Activated naive CD8-positive, alpha-beta T cell treated with anti-CD3 and anti-CD28 coated beads for 36 hours (primary cell): ENCODE measurements around the gene GTF2IRD1. TPM values are rescaled to one million over a fixed set of nuclear protein-coding genes. Genes with fewer than 3 reads are reported as not detected.
"Not testable (repeated sequence)": the region's sequence is repeated elsewhere in the genome, so short reads cannot be mapped to it uniquely, and the experiment has no call there.

Source experiments
- DNase-seq: peaks from one replicate; pipeline ENCODE4 v3.0.0; 2021
- H3K27ac Mint-ChIP-seq: one replicate; pipeline ENCODE4 v1.8.0; 2022; ENCODE audit warnings: mild to moderate bottlenecking, moderate library complexity, mixed read lengths
- H3K27me3 Mint-ChIP-seq: one replicate; pipeline ENCODE4 v1.8.0; 2022; ENCODE audit warnings: mild to moderate bottlenecking, mixed read lengths
- H3K36me3 Mint-ChIP-seq: one replicate; pipeline ENCODE4 v1.8.0; 2021; ENCODE audit warnings: mild to moderate bottlenecking, mixed read lengths
- H3K4me1 Mint-ChIP-seq: one replicate; pipeline ENCODE4 v1.8.0; 2021; ENCODE audit warnings: mixed read lengths
- H3K4me3 Mint-ChIP-seq: one replicate; pipeline ENCODE4 v1.8.0; 2022; ENCODE audit warnings: mild to moderate bottlenecking, moderate library complexity, mixed read lengths
- H3K9me3 Mint-ChIP-seq: one replicate; pipeline ENCODE4 v1.8.0; 2022; ENCODE audit warnings: mixed read lengths
- total RNA-seq, 2 experiments: library from RNA; stranded (reverse); gene quantifications; one replicate each; pipeline ENCODE4 v1.2.3, GENCODE V29; 2021

Gene GTF2IRD1
- total RNA-seq, 2 experiments from 2014 or later: 2.0 to 2.2 TPM

- no peak overlapping the region for H3K4me3 Mint-ChIP-seq
- peaks cover 5% of the 10 kb centered on the region for H3K36me3 Mint-ChIP-seq
- no peak for DNase-seq
- H3K27me3 Mint-ChIP-seq: no peaks in the 10 kb centered on the region
- no peaks in the 10 kb centered on the region for H3K4me1 Mint-ChIP-seq
- H3K27ac Mint-ChIP-seq: no peak overlapping the region
- H3K9me3 Mint-ChIP-seq: peaks cover 4% of the 10 kb centered on the region
Observed at GRCh38 chr7:74525140-74525539, 71.4 kb downstream of the GTF2IRD1 start.

DNA sequence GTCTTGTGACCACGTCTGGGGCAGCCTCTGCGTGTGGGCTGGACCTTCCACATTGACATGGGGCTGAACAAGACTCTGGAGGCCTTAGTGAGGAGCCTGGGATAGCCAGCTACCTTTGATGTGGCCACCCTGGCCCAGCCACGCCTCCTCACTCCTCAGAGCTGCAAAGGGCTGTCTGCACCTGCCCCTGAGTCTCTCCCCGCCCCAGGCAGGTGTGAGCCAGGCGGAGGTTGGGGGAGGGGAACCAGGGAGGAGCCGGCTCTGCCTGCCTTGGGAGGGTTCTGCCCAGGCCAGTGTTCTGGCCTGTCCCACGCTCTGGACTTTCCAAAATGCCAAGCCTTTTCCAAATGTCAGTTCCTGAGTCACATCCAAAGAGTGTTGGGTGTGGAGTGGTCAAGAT is 72.2 kb downstream of the GTF2IRD1 start:
- no peaks in the 10 kb centered on the region for H3K4me1 Mint-ChIP-seq
- no peak overlapping the region for H3K27ac Mint-ChIP-seq
- no peaks in the 10 kb centered on the region for H3K27me3 Mint-ChIP-seq
- H3K4me3 Mint-ChIP-seq: no peak overlapping the region
- H3K9me3 Mint-ChIP-seq: peaks cover 4% of the 10 kb centered on the region
- DNase-seq: no peak
- peaks cover 5% of the 10 kb centered on the region for H3K36me3 Mint-ChIP-seq

GRCh38 chr7:74526780-74527179 is 73.1 kb downstream of the GTF2IRD1 start:
- no peaks in the 10 kb centered on the region for H3K36me3 Mint-ChIP-seq
- H3K27ac Mint-ChIP-seq: no peak overlapping the region
- no peak for DNase-seq
- H3K9me3 Mint-ChIP-seq: no peaks in the 10 kb centered on the region
- no peak overlapping the region for H3K4me3 Mint-ChIP-seq
- no peaks in the 10 kb centered on the region for H3K27me3 Mint-ChIP-seq
- no peaks in the 10 kb centered on the region for H3K4me1 Mint-ChIP-seq

- Mint-ChIP-seq H3K27ac (no peak overlapping the region), H3K36me3 (no peaks in the 10 kb centered on the region), H3K27me3 (no peaks in the 10 kb centered on the region), H3K4me1 (no peaks in the 10 kb centered on the region), H3K9me3 (no peaks in the 10 kb centered on the region), H3K4me3 (no peak overlapping the region)
- DNase-seq: no peak
Observed at GRCh38 chr7:74527842-74528241, 74.1 kb downstream of the GTF2IRD1 start.

- not testable (repeated sequence) for DNase-seq, H3K4me3 Mint-ChIP-seq, H3K4me1 Mint-ChIP-seq, H3K27me3 Mint-ChIP-seq, H3K36me3 Mint-ChIP-seq, H3K27ac Mint-ChIP-seq, H3K9me3 Mint-ChIP-seq
Observed at GRCh38 chr7:74528773-74529172, 75.1 kb downstream of the GTF2IRD1 start.

DNA sequence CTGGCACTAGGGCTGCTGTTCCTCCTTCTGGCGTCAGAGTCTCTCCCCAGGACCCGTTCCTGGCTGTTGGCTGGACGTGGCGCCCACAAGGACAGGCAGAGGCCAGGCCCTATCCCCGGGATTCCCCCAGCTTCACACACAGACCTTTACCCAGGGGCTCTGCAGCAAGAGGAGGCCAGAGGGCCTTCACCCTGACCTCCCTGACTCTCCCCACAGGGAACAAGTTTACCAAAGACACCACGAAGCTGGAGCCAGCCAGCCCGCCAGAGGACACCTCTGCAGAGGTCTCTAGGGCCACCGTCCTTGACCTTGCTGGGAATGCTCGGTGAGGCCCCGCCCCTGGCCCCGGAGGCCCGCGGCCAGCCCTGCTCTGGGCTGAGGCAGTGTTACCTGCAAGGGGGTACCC is 82.2 kb downstream of the GTF2IRD1 start:
- Mint-ChIP-seq H3K27ac (no peak overlapping the region), H3K4me3 (no peak overlapping the region), H3K9me3 (no peaks in the 10 kb centered on the region), H3K27me3 (no peaks in the 10 kb centered on the region), H3K36me3 (no peaks in the 10 kb centered on the region), H3K4me1 (no peaks in the 10 kb centered on the region)
- DNase-seq: no peak

DNA sequence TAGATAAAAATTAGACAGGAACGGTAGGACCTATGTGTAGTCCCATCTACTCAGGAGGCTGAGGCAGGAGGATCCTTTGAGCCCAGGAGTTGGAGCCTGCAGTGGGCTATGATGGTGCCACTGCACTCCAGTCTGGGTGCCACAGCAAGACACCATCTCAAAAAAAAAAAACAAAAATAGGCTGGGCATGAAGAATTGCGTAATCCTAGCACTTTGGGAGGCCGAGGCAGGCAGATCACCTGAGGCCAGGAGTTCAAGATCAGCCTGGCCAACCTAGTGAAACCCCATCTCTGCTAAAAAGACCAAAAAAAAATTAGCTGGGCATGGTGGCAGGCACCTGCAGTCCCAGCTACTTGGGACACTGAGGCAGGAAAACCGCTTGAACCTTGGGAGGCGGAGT is 88.2 kb downstream of the GTF2IRD1 start:
- H3K27ac Mint-ChIP-seq, H3K9me3 Mint-ChIP-seq, H3K4me1 Mint-ChIP-seq, H3K4me3 Mint-ChIP-seq, H3K36me3 Mint-ChIP-seq, H3K27me3 Mint-ChIP-seq, DNase-seq: not testable (repeated sequence)

DNA sequence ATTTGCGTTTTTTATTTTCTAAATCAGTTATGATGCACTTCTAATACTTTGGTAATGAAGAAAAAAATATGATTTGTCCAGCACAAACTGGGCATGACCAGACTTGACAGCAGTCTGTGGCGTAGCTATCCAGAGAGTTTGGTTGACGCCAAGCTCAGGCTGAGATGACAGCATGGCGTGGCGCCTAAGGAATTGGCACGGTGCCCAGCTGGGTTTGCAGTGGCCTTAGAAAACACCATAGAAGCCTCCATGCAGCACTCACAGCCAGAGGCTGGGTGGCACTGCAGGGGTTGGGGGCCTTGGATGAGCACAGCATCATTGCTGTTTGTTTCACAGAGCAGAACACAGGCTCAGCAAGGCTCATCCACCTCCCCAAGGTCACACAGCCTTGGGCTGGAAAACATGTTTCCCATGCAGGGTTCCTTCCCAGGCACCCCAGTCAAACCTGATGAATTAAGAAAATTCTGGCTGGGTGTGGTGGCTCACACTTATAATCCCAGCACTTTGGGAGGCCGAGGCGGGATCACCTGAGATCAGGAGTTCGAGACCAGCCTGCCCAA is 88.9 kb downstream of the GTF2IRD1 start:
- Mint-ChIP-seq H3K4me1 (no peaks in the 10 kb centered on the region), H3K27me3 (no peaks in the 10 kb centered on the region), H3K9me3 (no peaks in the 10 kb centered on the region), H3K4me3 (no peak overlapping the region), H3K36me3 (peaks cover 3% of the 10 kb centered on the region), H3K27ac (no peak overlapping the region)
- no peak for DNase-seq

DNA sequence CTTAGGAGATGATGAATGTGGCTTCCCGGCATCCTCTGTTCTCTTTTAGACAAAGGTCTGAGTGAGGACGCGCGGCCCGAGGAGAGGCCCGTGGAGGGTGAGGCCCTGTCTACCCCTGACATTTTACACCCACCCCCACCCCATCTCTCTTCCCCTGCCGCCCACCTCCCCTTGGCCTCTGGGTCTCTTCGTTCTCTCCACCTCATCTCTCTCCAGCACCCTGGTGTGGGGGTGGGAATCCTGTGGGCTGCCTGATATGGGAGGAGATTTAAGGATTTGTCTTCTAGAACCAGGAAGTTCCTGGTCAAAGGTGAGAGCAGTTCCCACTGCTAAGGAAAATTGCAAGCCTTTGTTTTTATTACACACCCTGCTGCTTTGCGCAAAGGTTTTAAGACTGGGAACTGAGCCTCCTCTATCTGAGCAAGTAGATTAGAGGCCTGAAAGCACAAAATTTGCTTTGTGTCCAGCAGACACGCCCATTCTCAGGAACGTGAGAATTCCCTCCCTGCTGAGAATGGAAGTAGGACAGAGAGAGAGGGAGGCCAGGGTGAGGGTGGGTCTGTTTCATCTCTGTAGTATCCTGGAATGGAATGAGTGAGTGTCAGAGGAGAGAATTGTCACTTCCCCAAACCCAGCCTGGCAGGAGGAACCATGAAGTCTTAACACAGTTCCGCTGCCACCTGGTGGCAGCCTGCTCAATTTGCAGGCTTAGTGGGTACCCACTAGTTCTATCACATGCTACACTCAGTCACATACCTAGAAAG is 91.2 kb downstream of the GTF2IRD1 start:
- no peaks in the 10 kb centered on the region for H3K9me3 Mint-ChIP-seq
- no peak overlapping the region for H3K27ac Mint-ChIP-seq
- H3K36me3 Mint-ChIP-seq: peaks cover 3% of the 10 kb centered on the region
- H3K4me1 Mint-ChIP-seq: no peaks in the 10 kb centered on the region
- H3K27me3 Mint-ChIP-seq: no peaks in the 10 kb centered on the region
- no peak overlapping the region for H3K4me3 Mint-ChIP-seq
- DNase-seq: peak; percentile 19

GRCh38 chr7:74545921-74546320 is 92.2 kb downstream of the GTF2IRD1 start:
- Mint-ChIP-seq H3K27ac (no peak overlapping the region), H3K4me3 (no peak overlapping the region), H3K36me3 (peaks cover 3% of the 10 kb centered on the region), H3K4me1 (no peaks in the 10 kb centered on the region), H3K27me3 (no peaks in the 10 kb centered on the region), H3K9me3 (no peaks in the 10 kb centered on the region)
- no peak for DNase-seq

- H3K27me3 Mint-ChIP-seq, H3K4me3 Mint-ChIP-seq, H3K27ac Mint-ChIP-seq, H3K4me1 Mint-ChIP-seq, H3K9me3 Mint-ChIP-seq, H3K36me3 Mint-ChIP-seq, DNase-seq: not testable (repeated sequence)
Observed at GRCh38 chr7:74553596-74554012, 99.9 kb downstream of the GTF2IRD1 start.

DNA sequence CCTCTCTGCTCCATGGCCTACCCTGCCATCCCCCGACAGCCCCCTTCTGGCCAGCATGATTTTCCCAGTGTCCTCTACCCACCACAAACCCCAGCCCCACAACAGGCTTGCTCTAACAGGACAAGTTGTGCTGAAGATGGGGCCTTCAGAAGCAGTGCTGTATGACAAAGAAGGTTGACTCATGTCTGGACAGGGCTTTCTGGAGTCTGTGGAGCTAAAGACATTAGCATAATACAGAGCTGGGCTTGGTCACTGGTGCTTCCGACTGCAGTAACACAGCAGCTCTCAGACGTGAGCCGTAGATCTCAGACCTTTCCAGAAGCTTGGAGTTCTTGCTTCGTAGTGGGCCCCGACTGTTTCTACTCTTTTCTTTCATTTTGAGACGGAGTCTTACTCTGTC is 100.5 kb downstream of the GTF2IRD1 start:
- H3K4me3 Mint-ChIP-seq: no peak overlapping the region
- H3K4me1 Mint-ChIP-seq: no peaks in the 10 kb centered on the region
- H3K36me3 Mint-ChIP-seq: no peaks in the 10 kb centered on the region
- no peaks in the 10 kb centered on the region for H3K27me3 Mint-ChIP-seq
- H3K27ac Mint-ChIP-seq: no peak overlapping the region
- no peak for DNase-seq
- no peaks in the 10 kb centered on the region for H3K9me3 Mint-ChIP-seq

DNA sequence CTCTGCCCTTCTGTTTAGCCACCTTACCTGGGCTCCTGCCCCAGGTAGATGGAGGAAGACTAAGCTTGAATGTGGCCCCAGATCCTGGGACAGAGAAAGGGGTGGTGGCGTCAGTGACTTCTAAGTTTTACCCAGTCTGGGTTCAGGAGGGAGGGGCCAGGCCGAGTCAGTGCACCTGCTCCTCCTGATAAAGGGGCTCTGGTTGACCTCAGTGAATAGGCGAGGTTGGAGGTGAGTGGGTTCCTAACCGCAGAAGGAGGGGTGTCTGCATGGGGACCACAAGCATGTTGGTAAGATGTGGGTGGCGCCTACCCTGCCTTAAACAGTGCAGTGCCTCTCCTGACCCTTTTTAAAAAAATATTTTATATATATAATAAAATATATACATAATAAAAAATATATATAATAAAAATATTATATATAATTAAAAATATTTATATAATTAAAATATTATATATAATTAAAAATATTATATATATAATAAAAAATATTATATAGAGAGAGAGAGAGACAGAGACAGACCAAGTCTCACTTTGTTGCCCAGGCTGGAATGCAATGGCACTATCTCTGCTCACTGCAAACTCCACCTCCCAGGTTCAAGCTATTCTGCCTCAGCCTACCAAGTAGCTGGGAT is 106.5 kb downstream of the GTF2IRD1 start:
- no peaks in the 10 kb centered on the region for H3K36me3 Mint-ChIP-seq
- no peaks in the 10 kb centered on the region for H3K9me3 Mint-ChIP-seq
- no peak overlapping the region for H3K27ac Mint-ChIP-seq
- H3K27me3 Mint-ChIP-seq: no peaks in the 10 kb centered on the region
- H3K4me1 Mint-ChIP-seq: no peaks in the 10 kb centered on the region
- no peak for DNase-seq
- no peak overlapping the region for H3K4me3 Mint-ChIP-seq

DNA sequence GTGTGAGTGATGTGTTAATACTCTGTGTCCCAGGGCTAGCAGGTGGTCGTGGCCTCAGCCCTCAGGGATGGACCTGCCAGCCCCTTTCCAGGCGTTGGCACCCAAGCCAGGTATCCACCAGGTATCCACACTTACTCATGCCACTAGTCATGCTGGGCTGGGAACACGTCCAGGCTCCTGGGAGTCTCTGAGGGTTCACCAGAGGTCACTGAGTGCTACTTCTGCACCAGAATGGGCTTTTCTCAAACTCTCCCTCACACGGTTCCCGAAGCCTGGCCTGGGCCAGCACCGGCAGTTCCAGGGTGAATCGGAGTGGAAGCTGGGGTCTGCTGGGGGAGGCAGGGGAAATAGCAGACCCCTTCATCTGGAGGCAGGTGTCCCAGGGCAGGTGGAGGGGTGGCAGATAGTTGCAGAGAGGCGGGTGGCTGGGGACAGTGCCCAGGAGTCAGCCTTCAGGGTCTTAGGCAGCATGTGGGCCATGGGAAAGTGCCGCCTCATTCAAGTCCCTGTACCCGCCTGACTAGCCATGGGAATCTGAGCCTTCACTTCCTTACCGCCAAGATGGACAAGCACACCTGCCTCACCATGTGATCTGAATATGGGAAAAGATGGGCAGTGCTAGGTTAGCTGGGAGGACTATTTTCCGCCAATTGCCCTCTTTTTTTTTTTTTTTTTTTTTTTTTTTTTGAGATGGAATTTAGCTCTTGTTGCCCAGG is 108.3 kb downstream of the GTF2IRD1 start:
- H3K4me1 Mint-ChIP-seq: no peaks in the 10 kb centered on the region
- H3K36me3 Mint-ChIP-seq: no peaks in the 10 kb centered on the region
- H3K27me3 Mint-ChIP-seq: no peaks in the 10 kb centered on the region
- H3K9me3 Mint-ChIP-seq: no peaks in the 10 kb centered on the region
- H3K27ac Mint-ChIP-seq: no peak overlapping the region
- H3K4me3 Mint-ChIP-seq: no peak overlapping the region
- DNase-seq: no peak

DNA sequence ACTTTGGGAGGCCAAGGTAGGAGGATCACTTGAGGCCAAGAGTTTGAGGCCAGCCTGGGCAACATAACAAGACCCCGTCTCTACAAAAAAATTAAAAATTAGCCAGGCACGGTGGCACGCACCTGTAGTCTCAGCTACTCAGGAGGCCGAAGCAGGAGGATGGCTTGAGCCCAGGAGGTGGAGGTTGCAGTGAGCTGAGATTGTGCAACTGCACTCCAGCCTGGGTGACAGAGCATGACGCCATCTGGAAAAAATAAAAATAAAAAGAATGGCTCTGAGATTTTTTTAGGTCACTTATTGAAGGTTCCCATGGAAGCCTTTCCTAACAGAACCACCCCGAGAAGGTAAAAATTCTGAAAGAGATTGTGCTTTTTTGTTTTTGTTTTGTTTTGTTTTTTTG is 109.9 kb downstream of the GTF2IRD1 start:
- not testable (repeated sequence) for H3K4me1 Mint-ChIP-seq, H3K9me3 Mint-ChIP-seq, H3K4me3 Mint-ChIP-seq, H3K27ac Mint-ChIP-seq, DNase-seq, H3K27me3 Mint-ChIP-seq, H3K36me3 Mint-ChIP-seq
